Mucosa of stomach (tissue), 1 donor: ENCODE data around the gene ZNF710.
A peak's percentile ranks its signal among the peaks of the same experiment; 100 is the strongest.

Experiments
- H3K27me3 ChIP-seq: one replicate; pipeline ENCODE4 v1.7.0; 2013; ENCODE audit warnings: mild to moderate bottlenecking, low read length; ENCODE audit not compliant: control insufficient read depth, insufficient read depth
- H3K36me3 ChIP-seq: one replicate; pipeline ENCODE4 v1.7.0; 2013; ENCODE audit warnings: low read length; ENCODE audit not compliant: control insufficient read depth, insufficient read depth
- H3K4me1 ChIP-seq: one replicate; pipeline ENCODE4 v1.7.0; 2013; ENCODE audit warnings: mild to moderate bottlenecking, low read length; ENCODE audit not compliant: control insufficient read depth, insufficient read depth
- H3K4me3 ChIP-seq: one replicate; pipeline ENCODE4 v1.7.0; 2013; ENCODE audit warnings: low read length
- H3K9ac ChIP-seq: one replicate; pipeline ENCODE4 v1.7.0; 2013; ENCODE audit warnings: mild to moderate bottlenecking, low read length, moderate library complexity
- H3K9me3 ChIP-seq: one replicate; pipeline ENCODE4 v1.7.0; 2013; ENCODE audit warnings: mild to moderate bottlenecking, low read length, moderate library complexity; ENCODE audit not compliant: control insufficient read depth
- donor health status: Pancreatic carcinoma.

Gene ZNF710

DNA sequence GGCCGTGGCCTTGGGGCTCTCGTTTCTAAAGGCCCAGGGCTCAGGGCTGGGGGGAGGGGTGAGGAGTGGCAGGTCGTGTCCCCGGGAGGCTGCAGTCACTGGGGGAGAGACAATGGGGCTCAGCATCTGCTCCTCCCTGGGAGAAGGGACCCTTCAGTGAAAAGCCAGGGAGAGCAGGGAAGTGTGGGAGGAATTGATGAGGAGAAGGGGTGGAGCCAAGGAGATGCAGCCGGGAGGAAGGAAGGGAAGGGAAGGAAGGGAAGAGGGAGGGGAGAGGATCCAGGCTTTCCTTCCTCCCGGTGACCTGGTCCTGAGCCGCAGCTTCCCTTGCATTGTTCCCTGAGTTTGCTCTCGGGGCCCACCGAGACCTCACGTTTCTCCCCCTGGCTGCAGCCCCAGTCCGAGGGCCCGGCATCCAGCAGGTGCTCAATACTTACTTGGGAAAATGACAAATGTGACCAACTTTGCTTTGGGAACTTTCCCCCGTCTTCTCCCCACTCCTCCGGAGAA lies 1.4 kb upstream of the ZNF710 start:
- Histone ChIP-seq H3K4me3 (peak overlapping the region; percentile 1), H3K9me3 (no peaks in the 10 kb centered on the region), H3K27me3 (no peaks in the 10 kb centered on the region), H3K36me3 (no peaks in the 10 kb centered on the region), H3K9ac (peak overlapping the region; percentile 77), H3K4me1 (peaks cover 49% of the 10 kb centered on the region)

DNA sequence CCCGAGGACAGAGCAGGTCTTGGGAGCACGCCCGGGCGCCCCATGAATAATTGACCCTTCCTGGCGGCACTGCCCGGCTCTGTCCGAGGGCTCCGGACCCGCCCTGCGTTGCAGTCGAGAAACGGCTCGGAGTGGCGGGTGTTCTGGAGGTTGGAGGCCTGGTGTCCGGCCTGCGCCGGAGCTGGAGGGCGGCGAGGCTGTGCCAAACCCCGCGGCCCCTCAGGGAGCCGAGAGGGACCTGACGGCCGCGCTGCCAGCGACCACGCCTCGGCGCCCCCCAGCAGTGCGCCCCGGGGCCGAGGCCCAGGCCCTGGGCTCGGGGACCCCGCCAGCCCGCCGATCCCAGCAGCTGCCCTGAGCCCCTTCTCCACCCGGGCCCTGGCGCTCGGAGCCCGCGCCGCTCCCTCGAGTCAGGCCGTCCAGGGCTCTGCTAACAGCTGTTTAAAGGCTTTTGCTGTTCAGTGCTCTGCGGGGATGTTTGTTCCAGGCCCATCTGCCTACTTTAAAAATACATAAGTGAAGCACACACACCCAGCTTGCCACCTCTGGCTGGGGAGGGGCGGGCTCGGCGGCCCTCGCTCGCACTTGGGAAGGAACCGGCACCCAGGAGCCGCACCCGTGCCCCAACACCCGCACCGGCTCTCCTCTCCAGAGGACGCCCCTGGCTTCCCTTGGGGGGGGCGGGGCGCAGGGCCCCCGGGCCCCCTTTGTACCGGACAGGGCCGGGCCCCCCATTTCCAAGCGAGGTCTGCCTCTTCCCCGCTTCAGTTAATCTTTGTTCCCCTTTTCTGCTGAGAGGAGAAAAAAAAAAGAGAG lies 730 bp upstream of the ZNF710 start:
- Histone ChIP-seq H3K9me3 (no peaks in the 10 kb centered on the region), H3K36me3 (no peaks in the 10 kb centered on the region), H3K27me3 (no peaks in the 10 kb centered on the region), H3K4me1 (peaks cover 56% of the 10 kb centered on the region), H3K4me3 (peak overlapping the region; percentile 1), H3K9ac (peak overlapping the region; percentile 77)

DNA sequence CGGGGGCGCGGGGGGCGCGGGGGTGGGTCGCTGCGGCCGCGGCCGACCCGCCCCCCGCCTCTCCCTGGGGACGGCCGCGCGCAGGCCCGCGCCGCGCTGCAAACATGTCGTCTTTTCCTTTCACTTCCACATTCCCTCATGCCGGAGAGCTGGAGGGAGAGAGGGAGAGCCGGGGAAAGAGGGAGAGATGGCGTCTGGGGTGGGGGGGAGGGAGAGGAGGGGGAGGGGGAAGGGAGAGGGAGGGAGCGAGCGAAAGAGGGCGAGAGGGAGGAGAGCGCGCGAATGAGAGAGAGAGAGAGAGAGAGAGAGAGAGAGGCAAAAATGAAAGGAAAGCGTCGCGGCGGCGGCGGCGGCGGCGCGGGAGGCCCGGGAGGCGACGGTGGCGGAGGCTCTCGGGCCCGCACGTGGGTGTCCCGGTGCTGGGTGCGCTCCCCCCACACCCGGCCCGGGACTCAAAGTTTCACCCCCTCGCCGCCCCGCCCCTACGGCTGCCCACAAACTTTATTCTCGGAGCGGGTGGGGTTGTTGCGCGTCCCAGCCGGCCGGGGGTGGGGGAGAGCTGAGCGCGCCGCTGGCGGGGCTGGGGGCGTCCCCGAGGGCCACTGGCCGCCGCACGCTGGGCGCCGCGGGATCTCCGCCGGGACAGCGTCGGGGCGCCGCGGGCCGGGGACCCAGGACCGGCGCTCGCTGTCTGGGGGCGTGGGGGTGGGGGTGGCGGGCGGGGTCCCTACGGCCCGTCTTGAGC lies 731 bp downstream of the ZNF710 start:
- Histone ChIP-seq H3K4me1 (peaks cover 71% of the 10 kb centered on the region), H3K27me3 (no peaks in the 10 kb centered on the region), H3K36me3 (peaks cover 4% of the 10 kb centered on the region), H3K9me3 (no peaks in the 10 kb centered on the region), H3K4me3 (no peak overlapping the region), H3K9ac (peak overlapping the region; percentile 84)

DNA sequence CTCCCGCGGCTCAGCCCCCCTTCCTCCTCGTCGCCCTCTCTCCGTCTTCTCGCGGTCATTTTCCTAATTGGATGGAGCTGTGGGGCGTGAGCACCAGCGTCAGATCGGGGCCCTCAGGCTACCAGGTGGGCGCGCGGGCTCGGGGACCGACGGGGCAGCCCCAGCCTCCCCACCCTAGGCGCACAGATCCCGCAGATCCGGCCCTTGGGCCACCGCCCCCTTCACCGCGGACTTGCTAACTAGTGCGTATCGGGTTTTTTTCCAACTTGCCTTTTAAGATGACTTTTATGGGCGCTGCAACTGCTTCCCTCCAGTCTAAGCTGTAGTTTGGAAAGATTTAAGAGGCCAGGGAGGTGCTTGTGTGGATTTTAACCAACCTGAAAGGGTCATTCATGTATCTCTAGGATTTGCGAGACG lies 1.3 kb downstream of the ZNF710 start:
- H3K9me3 ChIP-seq, result no peaks in the 10 kb centered on the region
- H3K36me3 ChIP-seq, result peaks cover 4% of the 10 kb centered on the region
- H3K4me1 ChIP-seq, result peaks cover 76% of the 10 kb centered on the region
- H3K27me3 ChIP-seq, result no peaks in the 10 kb centered on the region
- H3K4me3 ChIP-seq, result peak overlapping the region; percentile 65
- H3K9ac ChIP-seq, result peak overlapping the region; percentile 84

DNA sequence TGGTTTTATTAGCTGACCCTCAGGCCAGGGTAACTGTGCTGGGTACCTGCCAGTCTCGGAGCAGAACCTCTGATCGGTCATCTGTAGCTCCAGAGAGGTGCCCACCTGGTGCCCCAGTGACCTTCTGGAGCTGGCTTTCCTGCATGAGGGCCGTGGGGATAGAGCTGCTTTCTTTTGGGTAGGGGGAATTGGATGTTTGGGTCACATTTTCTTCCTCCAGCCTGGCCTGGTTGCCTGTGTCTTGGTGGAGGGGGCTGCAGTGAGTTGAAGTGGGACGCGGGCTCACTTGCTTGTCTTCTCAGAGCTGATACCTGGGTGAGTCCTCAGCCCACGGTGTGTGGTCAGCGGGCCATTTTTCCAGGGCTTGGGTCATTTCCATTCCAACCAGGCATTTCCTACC lies 2.6 kb downstream of the ZNF710 start:
- H3K9me3 ChIP-seq, result no peaks in the 10 kb centered on the region
- peaks cover 72% of the 10 kb centered on the region for H3K4me1 ChIP-seq
- H3K9ac ChIP-seq, result peak overlapping the region; percentile 84
- no peak overlapping the region for H3K4me3 ChIP-seq
- H3K36me3 ChIP-seq, result peaks cover 4% of the 10 kb centered on the region
- H3K27me3 ChIP-seq, result no peaks in the 10 kb centered on the region

DNA sequence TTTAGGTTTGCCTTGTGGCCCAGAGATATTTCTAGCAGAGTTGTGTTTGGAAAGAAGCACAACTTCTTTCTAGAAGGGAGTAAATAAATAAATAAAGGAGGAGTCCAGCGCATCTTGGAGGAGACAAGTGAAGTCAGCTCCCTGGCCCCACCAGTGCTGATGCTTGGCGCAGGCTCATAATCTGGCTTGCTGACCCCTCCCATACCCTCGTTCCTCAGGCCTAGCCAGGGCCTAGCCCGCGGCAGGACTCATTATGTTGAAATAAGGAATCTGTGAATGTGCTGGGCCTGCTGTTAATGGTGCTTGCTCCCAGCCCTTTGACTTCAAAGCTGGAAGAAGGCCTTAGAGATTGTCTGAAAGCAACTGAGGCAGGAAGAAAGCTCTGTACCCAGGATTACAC lies 3.1 kb downstream of the ZNF710 start:
- peak overlapping the region; percentile 32 for H3K9ac ChIP-seq
- peaks cover 67% of the 10 kb centered on the region for H3K4me1 ChIP-seq
- no peaks in the 10 kb centered on the region for H3K27me3 ChIP-seq
- no peak overlapping the region for H3K4me3 ChIP-seq
- H3K9me3 ChIP-seq, result no peaks in the 10 kb centered on the region
- peaks cover 4% of the 10 kb centered on the region for H3K36me3 ChIP-seq

DNA sequence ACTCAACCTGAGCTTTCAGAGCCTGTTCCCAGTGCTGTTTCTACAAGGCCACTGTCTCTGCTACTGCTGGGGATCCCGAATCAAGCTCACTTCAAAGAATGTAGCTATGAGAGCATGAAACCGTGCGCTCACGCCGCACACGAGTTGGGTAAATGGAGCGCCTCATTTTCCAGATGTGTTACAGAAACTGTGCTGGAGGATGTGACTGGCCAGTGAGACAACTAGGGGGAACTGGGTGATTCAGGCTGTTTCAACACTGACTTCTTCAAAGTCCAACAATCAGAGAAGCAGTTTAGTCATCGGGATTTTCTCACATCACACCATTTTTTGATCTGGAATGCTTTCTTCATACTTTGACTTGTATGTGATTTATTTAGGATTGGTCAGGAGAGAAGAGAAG lies 3.5 kb downstream of the ZNF710 start:
- H3K9ac ChIP-seq, result peak overlapping the region; percentile 32
- H3K4me3 ChIP-seq, result no peak overlapping the region
- no peaks in the 10 kb centered on the region for H3K27me3 ChIP-seq
- H3K4me1 ChIP-seq, result peaks cover 63% of the 10 kb centered on the region
- peaks cover 4% of the 10 kb centered on the region for H3K36me3 ChIP-seq
- H3K9me3 ChIP-seq, result no peaks in the 10 kb centered on the region

DNA sequence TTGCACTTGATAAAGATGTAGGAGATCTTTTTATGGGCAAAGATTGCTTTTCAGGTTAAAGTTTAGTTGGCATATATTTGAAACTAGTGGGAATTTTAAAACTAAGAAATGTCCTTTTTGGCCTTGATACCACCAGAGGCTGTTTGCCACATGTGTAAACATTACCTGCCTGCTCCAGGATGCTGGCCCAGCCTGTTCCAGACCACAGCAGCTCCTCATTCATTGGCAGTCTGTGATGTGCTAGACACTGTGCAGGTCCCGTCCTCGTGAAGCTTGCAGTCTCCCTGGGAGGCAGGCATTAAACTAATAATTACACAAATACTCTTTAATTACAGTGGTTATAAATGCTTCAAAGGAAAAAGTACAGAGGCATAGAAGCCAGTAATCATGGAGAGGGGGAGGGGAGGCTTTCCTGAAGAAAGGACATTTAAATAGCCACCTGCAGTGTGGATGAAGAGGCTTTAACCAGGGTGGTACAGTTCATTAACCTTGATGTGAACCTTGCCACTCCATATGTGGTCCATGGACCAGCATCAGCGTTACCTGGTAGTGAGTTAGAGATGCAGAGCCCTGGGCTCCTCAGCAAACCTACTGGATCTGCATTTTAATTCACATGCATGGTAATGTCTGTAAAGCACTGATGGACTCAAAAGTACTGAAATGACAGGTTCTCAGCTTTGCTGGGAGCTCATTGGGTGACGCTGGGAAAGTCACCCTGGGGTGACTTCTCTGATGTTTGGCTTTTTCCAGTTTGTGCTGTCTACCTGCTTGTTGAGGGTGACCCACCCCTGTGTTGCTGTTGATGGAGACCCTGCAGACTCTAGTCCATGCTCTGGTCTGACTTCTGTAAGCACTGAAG lies 5.3 kb downstream of the ZNF710 start:
- Histone ChIP-seq H3K4me1 (peaks cover 51% of the 10 kb centered on the region), H3K27me3 (no peaks in the 10 kb centered on the region), H3K36me3 (peaks cover 4% of the 10 kb centered on the region), H3K9ac (peak overlapping the region; percentile 24), H3K4me3 (no peak overlapping the region), H3K9me3 (no peaks in the 10 kb centered on the region)

DNA sequence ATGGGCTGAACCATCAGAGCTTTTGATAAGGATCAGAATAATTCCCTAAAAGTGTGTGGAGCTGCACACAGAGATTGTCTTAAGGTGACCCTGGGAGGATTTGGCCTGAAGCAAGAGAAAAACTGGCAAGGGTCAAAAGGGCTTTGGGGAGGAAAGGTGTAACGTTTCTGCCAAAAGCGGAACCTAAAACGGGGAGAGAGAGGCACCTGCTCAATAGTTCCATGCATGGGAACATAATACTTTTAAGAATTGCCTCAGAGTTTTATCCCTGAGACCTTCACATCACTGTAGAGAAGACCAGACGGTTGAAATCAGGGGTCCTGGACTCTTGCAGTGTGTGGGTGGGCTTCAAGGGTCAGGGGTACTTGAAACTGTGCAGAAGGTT lies 5.9 kb downstream of the ZNF710 start:
- H3K27me3 ChIP-seq, result no peaks in the 10 kb centered on the region
- no peak overlapping the region for H3K4me3 ChIP-seq
- H3K9me3 ChIP-seq, result no peaks in the 10 kb centered on the region
- H3K4me1 ChIP-seq, result peaks cover 51% of the 10 kb centered on the region
- peaks cover 4% of the 10 kb centered on the region for H3K36me3 ChIP-seq
- H3K9ac ChIP-seq, result no peak overlapping the region

DNA sequence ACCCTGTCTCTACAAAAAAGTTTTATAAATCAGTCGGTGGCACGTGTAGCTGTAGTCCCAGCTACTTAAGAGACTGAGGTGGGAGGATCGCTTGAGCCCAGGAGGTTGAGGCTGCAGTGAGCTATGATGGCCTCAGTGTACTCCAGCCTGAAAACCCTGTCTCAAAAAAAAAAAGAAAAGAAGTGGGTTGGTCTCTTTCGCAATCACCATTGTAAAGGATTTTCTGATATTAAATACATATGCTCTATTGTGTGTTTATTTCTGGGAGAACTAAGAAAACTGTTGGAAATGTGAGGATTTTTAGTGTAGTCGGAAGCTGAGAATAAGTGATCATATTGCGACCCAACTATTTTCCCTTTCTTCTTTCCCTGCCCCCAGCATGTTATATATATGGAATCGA lies 7.5 kb downstream of the ZNF710 start:
- Histone ChIP-seq H3K27me3 (no peaks in the 10 kb centered on the region), H3K9ac (no peak overlapping the region), H3K4me1 (peaks cover 49% of the 10 kb centered on the region), H3K4me3 (no peak overlapping the region), H3K36me3 (peaks cover 4% of the 10 kb centered on the region), H3K9me3 (no peaks in the 10 kb centered on the region)

DNA sequence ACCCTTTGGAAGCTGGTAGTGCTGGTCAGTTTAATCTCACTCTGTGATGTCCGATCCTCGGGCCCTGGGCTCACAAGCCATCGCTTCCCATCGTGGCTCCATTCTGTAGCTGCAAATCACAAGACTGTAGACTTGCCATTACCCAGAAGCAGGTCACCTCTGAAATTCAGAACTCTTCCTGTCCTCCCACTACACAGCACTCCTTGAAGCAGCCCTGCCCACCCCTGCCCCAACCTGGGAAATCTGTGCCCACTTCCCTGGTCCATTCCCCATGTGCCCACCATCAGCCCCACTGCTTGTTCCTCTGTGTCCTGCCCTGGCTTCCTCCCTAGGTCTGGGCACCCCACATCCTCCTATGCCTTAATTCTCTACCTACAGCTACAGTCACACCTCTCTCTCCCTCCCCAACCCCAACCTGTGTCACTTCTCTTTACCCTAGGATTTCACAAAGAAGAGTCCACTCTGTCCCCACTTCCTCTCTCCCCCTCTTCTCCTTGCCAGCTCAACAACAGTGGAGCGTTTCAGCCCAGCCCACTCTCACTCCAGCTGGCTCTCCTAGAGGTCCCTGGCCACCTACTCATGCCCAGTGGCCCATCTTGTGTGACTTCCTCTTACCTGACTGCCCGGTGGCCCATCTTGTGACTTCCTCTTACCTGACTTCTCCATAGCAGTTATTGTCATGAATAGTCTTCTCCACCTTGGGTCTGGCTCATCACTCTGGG lies 8.3 kb downstream of the ZNF710 start:
- Histone ChIP-seq H3K27me3 (no peaks in the 10 kb centered on the region), H3K4me1 (peaks cover 42% of the 10 kb centered on the region), H3K36me3 (peaks cover 4% of the 10 kb centered on the region), H3K9ac (no peak overlapping the region), H3K9me3 (no peaks in the 10 kb centered on the region), H3K4me3 (no peak overlapping the region)
